ENCODE results near the gene ADAP1. TPM values are rescaled to one million over a fixed set of nuclear protein-coding genes. Genes with fewer than 3 reads are reported as not detected.

Gene ADAP1
- total RNA-seq, 2 donors from 2014 or later, result 3.8 to 6.5 TPM

DNA sequence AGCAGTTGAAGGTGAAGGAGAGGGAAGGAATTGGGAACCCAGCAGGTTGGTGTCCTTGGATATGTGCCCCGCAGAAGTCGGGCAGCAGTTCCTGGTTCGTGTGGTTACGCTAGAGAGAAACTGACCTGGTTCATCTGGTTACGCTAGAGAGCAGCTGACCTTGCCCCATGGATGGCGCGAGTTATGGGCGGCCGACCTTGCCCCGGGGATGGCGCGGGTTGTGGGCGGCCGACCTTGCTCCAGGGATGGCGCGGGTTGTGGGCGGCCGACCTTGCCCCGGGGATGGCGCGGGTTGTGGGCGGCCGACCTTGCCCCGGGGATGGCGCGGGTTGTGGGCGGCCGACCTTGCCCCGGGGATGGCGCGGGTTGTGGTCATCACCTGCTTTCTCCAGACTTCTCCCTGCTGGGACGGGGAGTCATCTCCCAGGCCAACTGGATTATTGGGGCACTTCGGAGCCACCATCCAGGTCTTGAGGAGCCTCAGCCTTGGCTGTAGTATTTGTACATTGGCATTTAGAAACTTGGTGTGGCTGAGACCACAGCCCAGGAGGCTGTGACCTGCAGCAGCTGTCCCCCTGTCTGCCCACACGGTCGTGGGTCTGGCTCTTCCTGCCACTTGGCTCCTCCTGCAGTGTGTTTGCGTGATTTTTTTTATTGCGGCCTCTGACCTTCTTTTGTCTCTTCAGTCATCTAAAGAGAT is 72.0 kb downstream of the ADAP1 start:
- DNase-seq, result no peak

GRCh38 chr7:881441-882234 is 72.8 kb downstream of the ADAP1 start:
- H3K4me1 Mint-ChIP-seq, result peaks cover 11% of the 10 kb centered on the region
- TF ChIP-seq, protein P1, sequence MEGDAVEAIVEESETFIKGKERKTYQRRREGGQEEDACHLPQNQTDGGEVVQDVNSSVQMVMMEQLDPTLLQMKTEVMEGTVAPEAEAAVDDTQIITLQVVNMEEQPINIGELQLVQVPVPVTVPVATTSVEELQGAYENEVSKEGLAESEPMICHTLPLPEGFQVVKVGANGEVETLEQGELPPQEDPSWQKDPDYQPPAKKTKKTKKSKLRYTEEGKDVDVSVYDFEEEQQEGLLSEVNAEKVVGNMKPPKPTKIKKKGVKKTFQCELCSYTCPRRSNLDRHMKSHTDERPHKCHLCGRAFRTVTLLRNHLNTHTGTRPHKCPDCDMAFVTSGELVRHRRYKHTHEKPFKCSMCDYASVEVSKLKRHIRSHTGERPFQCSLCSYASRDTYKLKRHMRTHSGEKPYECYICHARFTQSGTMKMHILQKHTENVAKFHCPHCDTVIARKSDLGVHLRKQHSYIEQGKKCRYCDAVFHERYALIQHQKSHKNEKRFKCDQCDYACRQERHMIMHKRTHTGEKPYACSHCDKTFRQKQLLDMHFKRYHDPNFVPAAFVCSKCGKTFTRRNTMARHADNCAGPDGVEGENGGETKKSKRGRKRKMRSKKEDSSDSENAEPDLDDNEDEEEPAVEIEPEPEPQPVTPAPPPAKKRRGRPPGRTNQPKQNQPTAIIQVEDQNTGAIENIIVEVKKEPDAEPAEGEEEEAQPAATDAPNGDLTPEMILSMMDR (conservative IDR thresholded peaks at IDR 0.05), result no peak
- H3K4me3 Mint-ChIP-seq, result no peak overlapping the region
- Histone ChIP-seq H3K9me3 (ENCODE audit: control insufficient read depth, low read length) (no peaks in the 10 kb centered on the region), H3K9ac (ENCODE audit: extremely low read depth, low read length, poor library complexity, severe bottlenecking) (no peak overlapping the region), H3K27me3 (ENCODE audit: control insufficient read depth, insufficient read depth, low read length, poor library complexity, severe bottlenecking) (no peaks in the 10 kb centered on the region), H3K4me1 (ENCODE audit: control insufficient read depth, insufficient read depth, low read length) (no peaks in the 10 kb centered on the region), H3K36me3 (ENCODE audit: control insufficient read depth, insufficient read depth, low read length) (peaks cover 23% of the 10 kb centered on the region), H3K27ac (ENCODE audit: low read depth, low read length) (no peak overlapping the region), H3K4me3 (ENCODE audit: low read length) (no peak overlapping the region)
- peak overlapping the region; percentile 25 for H3K27ac Mint-ChIP-seq
- DNase-seq, result no peak
- peaks cover 17% of the 10 kb centered on the region for H3K36me3 Mint-ChIP-seq (ENCODE audit: low read depth)
- H3K27me3 Mint-ChIP-seq (ENCODE audit: insufficient read depth), result no peaks in the 10 kb centered on the region
- 90 to 93% methylated on average over 16 to 20 of the region's 20 CpGs for WGBS, 2 experiments (ENCODE audit: insufficient coverage in 1 of 2, insufficient read length in 1 of 2)
- H3K9me3 Mint-ChIP-seq, result no peaks in the 10 kb centered on the region

More for the DNA sequence above, 72.0 kb downstream of the ADAP1 start:
- Mint-ChIP-seq H3K4me3 (no peak overlapping the region), H3K27me3 (ENCODE audit: insufficient read depth) (no peaks in the 10 kb centered on the region), H3K27ac (peak overlapping the region; percentile 25), H3K36me3 (ENCODE audit: low read depth) (peaks cover 17% of the 10 kb centered on the region), H3K9me3 (no peaks in the 10 kb centered on the region), H3K4me1 (peaks cover 11% of the 10 kb centered on the region)
- Histone ChIP-seq H3K4me3 (ENCODE audit: low read length) (no peak overlapping the region), H3K9ac (ENCODE audit: extremely low read depth, low read length, poor library complexity, severe bottlenecking) (no peak overlapping the region), H3K9me3 (ENCODE audit: control insufficient read depth, low read length) (no peaks in the 10 kb centered on the region), H3K27ac (ENCODE audit: low read depth, low read length) (no peak overlapping the region), H3K4me1 (ENCODE audit: control insufficient read depth, insufficient read depth, low read length) (no peaks in the 10 kb centered on the region), H3K36me3 (ENCODE audit: control insufficient read depth, insufficient read depth, low read length) (peaks cover 28% of the 10 kb centered on the region), H3K27me3 (ENCODE audit: control insufficient read depth, insufficient read depth, low read length, poor library complexity, severe bottlenecking) (no peaks in the 10 kb centered on the region)
- 95 to 97% methylated on average over 34 to 37 of the region's 37 CpGs for WGBS, 2 experiments (ENCODE audit: insufficient coverage in 1 of 2, insufficient read length in 1 of 2)
- TF ChIP-seq, protein P1 (conservative IDR thresholded peaks at IDR 0.05), result no peak

DNA sequence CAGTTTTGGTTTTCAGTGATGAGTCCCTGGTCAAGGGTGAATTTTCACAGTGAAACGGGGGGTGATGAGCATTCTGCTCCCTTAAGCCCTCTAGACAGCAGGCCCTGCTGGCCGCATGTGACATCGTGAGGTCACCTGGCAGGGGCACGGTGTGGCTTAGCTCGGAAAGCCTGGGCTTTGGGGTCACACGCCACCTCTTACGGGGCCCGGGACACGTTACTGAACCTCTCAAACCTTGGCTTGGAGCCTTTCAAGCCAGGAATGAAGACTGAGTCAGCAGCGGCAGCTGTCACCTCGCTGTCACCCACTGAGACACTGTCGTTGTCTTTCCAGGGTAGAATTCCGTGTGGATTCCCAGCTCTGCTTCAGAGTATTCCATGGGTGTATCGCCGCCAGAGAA is 74.0 kb downstream of the ADAP1 start:
- H3K4me3 Mint-ChIP-seq, result no peak overlapping the region
- peak overlapping the region; percentile 68 for H3K27ac Mint-ChIP-seq
- Histone ChIP-seq H3K36me3 (ENCODE audit: control insufficient read depth, insufficient read depth, low read length) (peaks cover 24% of the 10 kb centered on the region), H3K9me3 (ENCODE audit: control insufficient read depth, low read length) (no peaks in the 10 kb centered on the region), H3K4me1 (ENCODE audit: control insufficient read depth, insufficient read depth, low read length) (no peaks in the 10 kb centered on the region), H3K4me3 (ENCODE audit: low read length) (no peak overlapping the region), H3K27me3 (ENCODE audit: control insufficient read depth, insufficient read depth, low read length, poor library complexity, severe bottlenecking) (no peaks in the 10 kb centered on the region), H3K27ac (ENCODE audit: low read depth, low read length) (no peak overlapping the region), H3K9ac (ENCODE audit: extremely low read depth, low read length, poor library complexity, severe bottlenecking) (no peak overlapping the region)
- peaks cover 11% of the 10 kb centered on the region for H3K4me1 Mint-ChIP-seq
- peaks cover 17% of the 10 kb centered on the region for H3K36me3 Mint-ChIP-seq (ENCODE audit: low read depth)
- H3K27me3 Mint-ChIP-seq (ENCODE audit: insufficient read depth), result no peaks in the 10 kb centered on the region
- TF ChIP-seq, protein P1 (conservative IDR thresholded peaks at IDR 0.05), result no peak
- H3K9me3 Mint-ChIP-seq, result no peaks in the 10 kb centered on the region
- DNase-seq, result no peak
- WGBS, 2 experiments (ENCODE audit: insufficient coverage in 1 of 2, insufficient read length in 1 of 2), result 91 to 95% methylated on average over 15 of the region's 15 CpGs
